ENCODE measurements around the gene CBFA2T2. TPM values are rescaled to one million over a fixed set of nuclear protein-coding genes. Genes with fewer than 3 reads are reported as not detected.
A peak's percentile ranks its signal among the peaks of the same experiment; 100 is the strongest.
"Not testable (repeated sequence)": the region's sequence is repeated elsewhere in the genome, so short reads cannot be mapped to it uniquely, and the experiment has no call there.

Gene CBFA2T2
- total RNA-seq, 4 donors from 2014 or later, result 31.2 to 51.3 (median 37.8) TPM

DNA sequence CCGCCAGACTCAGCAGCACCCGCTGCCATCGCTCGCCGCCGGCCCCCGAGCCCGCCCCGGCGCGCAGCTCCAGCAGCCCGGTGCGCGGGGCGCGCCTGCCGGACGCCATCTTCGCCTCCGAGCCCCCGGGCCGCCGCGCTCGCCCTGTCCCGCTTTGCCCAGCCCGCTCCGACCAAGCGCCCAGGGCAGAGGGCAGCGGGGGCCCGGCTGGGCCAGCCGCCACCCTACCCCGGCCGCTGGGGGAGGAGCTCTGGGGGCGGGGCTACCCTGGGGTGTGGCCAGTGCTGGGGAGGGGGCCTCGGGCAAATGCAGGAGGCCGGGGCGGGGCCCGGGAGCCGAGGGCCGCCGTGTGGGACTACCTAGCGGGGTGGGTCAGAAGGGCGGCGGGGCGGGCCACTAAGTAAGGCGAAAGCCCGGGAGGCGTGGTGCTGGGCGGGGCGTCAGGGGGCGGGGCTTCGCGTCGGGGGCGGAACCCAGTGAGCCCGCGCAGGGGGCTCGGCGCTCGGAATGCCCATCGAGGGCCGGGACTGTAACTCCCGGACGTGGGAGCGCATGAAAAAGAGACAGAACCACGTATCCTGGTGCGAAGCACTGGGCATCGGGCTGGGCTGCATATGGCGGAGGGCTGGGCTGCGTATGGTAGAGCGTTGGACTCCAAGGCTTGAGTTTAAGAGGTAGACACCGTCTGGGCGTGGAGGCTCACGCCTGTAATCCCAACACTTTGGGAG lies 46.2 kb upstream of the CBFA2T2 start, which contains the start of gene SNTA1:
Gene SNTA1 (minus strand): TSS at position 252 of the 728 bp plus-strand sequence. CDS start 143 bp downstream, at position 109.
- TF ChIP-seq POLR2A (IDR thresholded peaks at IDR 0.05), result peak in 1 of 2 donors; percentile 49
- TF ChIP-seq, protein P1, sequence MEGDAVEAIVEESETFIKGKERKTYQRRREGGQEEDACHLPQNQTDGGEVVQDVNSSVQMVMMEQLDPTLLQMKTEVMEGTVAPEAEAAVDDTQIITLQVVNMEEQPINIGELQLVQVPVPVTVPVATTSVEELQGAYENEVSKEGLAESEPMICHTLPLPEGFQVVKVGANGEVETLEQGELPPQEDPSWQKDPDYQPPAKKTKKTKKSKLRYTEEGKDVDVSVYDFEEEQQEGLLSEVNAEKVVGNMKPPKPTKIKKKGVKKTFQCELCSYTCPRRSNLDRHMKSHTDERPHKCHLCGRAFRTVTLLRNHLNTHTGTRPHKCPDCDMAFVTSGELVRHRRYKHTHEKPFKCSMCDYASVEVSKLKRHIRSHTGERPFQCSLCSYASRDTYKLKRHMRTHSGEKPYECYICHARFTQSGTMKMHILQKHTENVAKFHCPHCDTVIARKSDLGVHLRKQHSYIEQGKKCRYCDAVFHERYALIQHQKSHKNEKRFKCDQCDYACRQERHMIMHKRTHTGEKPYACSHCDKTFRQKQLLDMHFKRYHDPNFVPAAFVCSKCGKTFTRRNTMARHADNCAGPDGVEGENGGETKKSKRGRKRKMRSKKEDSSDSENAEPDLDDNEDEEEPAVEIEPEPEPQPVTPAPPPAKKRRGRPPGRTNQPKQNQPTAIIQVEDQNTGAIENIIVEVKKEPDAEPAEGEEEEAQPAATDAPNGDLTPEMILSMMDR (IDR thresholded peaks at IDR 0.05), result no peak
- peaks cover 0 to 18% (median 3%) of the 10 kb centered on the region in 4 donors for H3K4me1 ChIP-seq
- H3K9me3 ChIP-seq, result no peaks in the 10 kb centered on the region
- peak within 1 kb of the TSS; percentile 78 to 90 (median 84) for H3K27ac ChIP-seq
- H3K4me3 ChIP-seq, result peak within 1 kb of the TSS; percentile 81 to 97 (median 88)
- peak; percentile 97 to 99 (median 97) for DNase-seq
- H3K27me3 ChIP-seq, result no peaks in the 10 kb centered on the region
- no peaks in the 10 kb centered on the region for H3K36me3 ChIP-seq

DNA sequence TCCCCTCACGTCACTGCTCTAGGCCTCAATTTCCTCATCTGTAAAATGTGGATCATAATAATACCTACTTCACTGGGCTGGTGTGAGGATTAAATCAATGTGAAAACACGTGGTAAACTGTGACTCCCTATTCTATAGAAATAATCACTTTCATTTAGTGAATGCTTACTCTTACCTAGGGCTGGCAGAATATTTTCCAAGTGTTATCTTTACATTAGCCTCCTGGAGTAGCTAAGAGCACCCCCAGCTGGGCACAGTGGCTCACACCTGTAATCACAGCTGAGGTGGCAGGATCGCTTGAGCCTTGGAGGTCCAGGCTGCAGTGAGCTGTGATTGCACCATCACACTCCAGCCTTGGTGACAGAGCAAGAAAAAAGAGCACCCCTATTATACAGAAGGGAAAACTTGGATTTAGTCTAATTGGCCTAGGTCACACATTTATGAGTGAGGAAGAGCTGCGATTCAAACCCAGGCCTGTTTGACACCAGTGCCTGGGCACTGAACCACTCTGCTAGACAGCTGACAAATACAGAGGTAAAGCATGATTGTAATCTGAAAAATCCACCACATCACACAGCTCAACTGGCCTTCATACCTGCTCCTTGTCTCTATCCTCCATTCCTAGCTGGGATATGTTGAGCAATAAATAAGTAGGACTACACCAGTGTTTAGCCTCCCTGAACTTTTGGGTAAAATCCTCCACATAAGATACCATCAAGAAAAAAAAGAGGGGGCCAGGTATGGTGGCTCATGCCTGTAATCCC lies 44.9 kb upstream of the CBFA2T2 start:
- peak overlapping the region; percentile 78 to 90 (median 84) for H3K27ac ChIP-seq
- peak in 2 of 3 donors; percentile 34 to 65 for DNase-seq

DNA sequence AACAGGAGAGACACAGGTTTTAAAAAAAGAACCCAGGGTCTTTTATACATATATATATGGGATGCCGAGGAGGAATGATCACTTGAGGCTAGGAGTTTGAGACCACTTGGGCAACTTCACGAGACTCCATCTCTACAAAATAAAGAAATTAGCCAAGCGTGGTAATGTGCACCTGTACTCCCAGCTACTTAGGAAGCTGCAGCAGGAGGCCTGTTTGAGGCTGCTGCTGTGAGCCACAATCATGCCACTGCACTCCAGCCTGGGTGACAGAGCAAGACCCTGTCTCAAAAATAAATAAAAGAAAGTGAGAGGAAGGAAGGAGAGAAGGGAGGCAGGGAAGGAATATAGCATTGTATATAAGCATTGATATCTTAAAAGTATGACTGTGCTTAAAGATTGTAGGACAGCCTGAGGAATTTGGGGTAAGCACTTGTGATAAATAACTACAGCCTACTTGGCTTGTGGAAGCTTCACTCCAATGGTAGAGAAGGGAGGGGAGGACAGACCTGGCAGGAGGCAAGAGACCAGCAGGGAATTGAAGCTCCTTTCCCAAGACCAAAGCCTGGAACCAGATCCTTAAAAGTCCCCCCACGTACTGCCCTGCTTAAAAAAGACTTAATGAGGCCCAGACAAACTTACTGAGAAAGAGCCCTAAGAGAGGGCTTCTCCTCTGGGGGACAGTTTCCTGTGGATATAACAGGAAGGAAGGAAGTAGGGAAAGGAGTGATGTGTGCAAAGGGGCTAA lies 43.8 kb upstream of the CBFA2T2 start:
- no peak overlapping the region for H3K4me3 ChIP-seq
- no peak overlapping the region for H3K27ac ChIP-seq
- peaks cover 0 to 18% (median 3%) of the 10 kb centered on the region in 4 donors for H3K4me1 ChIP-seq
- no peaks in the 10 kb centered on the region for H3K27me3 ChIP-seq
- H3K36me3 ChIP-seq, result no peaks in the 10 kb centered on the region
- TF ChIP-seq, protein P1 (IDR thresholded peaks at IDR 0.05), result no peak
- no peak for TF ChIP-seq POLR2A (IDR thresholded peaks at IDR 0.05)
- DNase-seq, result no peak
- H3K9me3 ChIP-seq, result no peaks in the 10 kb centered on the region

More for the DNA sequence above, 44.9 kb upstream of the CBFA2T2 start:
- Histone ChIP-seq H3K4me3 (peak overlapping the region; percentile 81 to 97 (median 88)), H3K36me3 (no peaks in the 10 kb centered on the region), H3K27me3 (no peaks in the 10 kb centered on the region), H3K4me1 (peaks cover 0 to 18% (median 3%) of the 10 kb centered on the region in 4 donors), H3K9me3 (no peaks in the 10 kb centered on the region)
- TF ChIP-seq, protein P1 (IDR thresholded peaks at IDR 0.05), result peak in 4 of 6 experiments; percentile 14 to 36 (median 34)
- no peak for TF ChIP-seq POLR2A (IDR thresholded peaks at IDR 0.05)

DNA sequence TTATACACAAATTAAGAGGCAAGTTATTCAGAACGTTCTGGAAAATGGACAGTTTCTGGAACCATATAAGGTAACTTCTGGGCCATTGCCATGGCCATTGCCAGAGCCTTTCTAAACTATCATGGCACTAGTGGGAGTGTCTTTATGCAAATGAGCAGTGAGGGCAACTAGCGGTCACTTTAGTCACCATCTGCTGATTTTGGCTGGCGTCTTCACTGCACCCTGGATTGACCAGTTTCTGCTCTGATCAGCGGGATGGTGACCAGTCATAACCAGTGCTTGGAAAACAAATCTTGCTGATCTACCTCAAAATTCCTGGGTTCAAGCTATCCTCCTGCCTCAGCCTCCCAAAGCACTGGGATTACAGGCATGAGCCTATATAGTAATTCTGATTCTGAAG lies 39.0 kb upstream of the CBFA2T2 start:
- H3K4me3 ChIP-seq, result no peak overlapping the region
- TF ChIP-seq, protein P1 (IDR thresholded peaks at IDR 0.05), result no peak
- no peak for TF ChIP-seq POLR2A (IDR thresholded peaks at IDR 0.05)
- H3K36me3 ChIP-seq, result no peaks in the 10 kb centered on the region
- no peaks in the 10 kb centered on the region for H3K9me3 ChIP-seq
- H3K4me1 ChIP-seq, result no peaks in the 10 kb centered on the region
- H3K27ac ChIP-seq, result no peak overlapping the region
- no peaks in the 10 kb centered on the region for H3K27me3 ChIP-seq
- no peak for DNase-seq

DNA sequence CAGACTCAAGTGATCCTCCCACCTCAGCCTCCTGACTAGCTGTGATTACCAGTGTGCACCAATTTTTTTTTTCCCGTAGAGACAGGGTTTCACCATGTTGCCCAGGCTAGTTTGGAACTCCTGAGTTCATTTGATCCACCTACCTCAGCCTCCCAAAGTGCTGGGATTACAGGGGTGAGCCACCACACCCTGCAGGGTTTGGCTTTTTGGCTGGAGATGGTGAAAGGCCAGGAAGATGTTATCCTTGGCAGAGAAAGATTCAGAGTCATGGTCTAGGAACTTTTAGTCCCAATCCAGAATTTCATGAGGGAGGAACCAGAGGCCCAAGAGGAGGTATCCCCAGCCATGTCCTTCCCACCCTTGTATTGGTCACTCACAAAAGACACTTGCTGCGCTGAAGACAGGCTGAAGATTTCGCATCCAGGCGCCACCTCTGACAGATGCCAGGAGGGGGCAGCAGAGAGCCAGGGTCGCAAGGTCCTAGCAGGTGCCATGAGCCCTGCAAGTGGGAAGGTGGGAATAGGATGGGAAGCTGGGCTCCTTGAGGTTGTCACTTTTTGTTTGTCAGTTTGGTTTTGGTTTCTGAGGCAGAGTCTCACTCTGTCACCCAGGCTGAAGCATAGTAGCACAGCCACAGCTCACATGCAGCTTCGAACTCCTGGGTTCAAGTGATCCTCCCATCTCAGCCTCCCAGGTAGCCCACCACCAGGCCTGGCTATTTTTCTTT lies 32.8 kb upstream of the CBFA2T2 start:
- H3K4me3 ChIP-seq, H3K4me1 ChIP-seq, H3K9me3 ChIP-seq, H3K27ac ChIP-seq, H3K27me3 ChIP-seq, H3K36me3 ChIP-seq: not testable (repeated sequence)
- TF ChIP-seq, protein P1 (IDR thresholded peaks at IDR 0.05), result peak; percentile 88 to 97 (median 94)
- DNase-seq, result peak; percentile 71 to 93 (median 90)
